Smooth muscle cell (in vitro differentiated cells): Measurements from ENCODE around the gene SGIP1. TPM values are rescaled to one million over a fixed set of nuclear protein-coding genes. Genes with fewer than 3 reads are reported as not detected.

Experiments
- DNase-seq: peaks from one replicate; lab custom pipeline; 2025; ENCODE audit not compliant: unreplicated experiment; lab: John Stamatoyannopoulos, UW
- H2AFZ ChIP-seq: fragments of 200-600 bp; sonication (generic); 2 replicates; pipeline ENCODE4 v1.6.0; 2016; ENCODE audit warnings: antibody characterized with exemption, low read depth, mild to moderate bottlenecking
- H3F3A ChIP-seq: fragments of 200-600 bp; sonication (generic); 2 replicates; pipeline ENCODE4 v1.6.0; 2017; ENCODE audit warnings: antibody characterized with exemption, low read depth
- H3K27ac ChIP-seq: fragments of 200-600 bp; sonication (generic); 2 replicates; pipeline ENCODE4 v1.5.1; 2016; ENCODE audit warnings: low read depth, mild to moderate bottlenecking
- H3K27me3 ChIP-seq: fragments of 200-600 bp; sonication (generic); 2 replicates; pipeline ENCODE4 v1.6.1; 2016; ENCODE audit warnings: low read depth, mild to moderate bottlenecking
- H3K36me3 ChIP-seq: fragments of 200-600 bp; sonication (generic); 2 replicates; pipeline ENCODE4 v1.5.1; 2016; ENCODE audit warnings: low read depth
- H3K4me1 ChIP-seq: fragments of 200-600 bp; sonication (generic); 2 replicates; pipeline ENCODE4 v1.5.1; 2016; ENCODE audit warnings: low read depth
- H3K4me2 ChIP-seq: fragments of 200-600 bp; sonication (generic); 2 replicates; pipeline ENCODE4 v1.6.0; 2016; ENCODE audit warnings: mild to moderate bottlenecking
- H3K4me3 ChIP-seq: fragments of 200-600 bp; sonication (generic); 2 replicates; pipeline ENCODE4 v1.5.1; 2016; ENCODE audit warnings: mild to moderate bottlenecking
- H3K79me2 ChIP-seq: fragments of 200-600 bp; sonication (generic); 2 replicates; pipeline ENCODE4 v1.6.0; 2016; ENCODE audit warnings: low read depth, mild to moderate bottlenecking
- H3K9ac ChIP-seq: fragments of 200-600 bp; sonication (generic); 2 replicates; pipeline ENCODE4 v1.6.0; 2016; ENCODE audit warnings: low read depth
- H3K9me3 ChIP-seq: fragments of 200-600 bp; sonication (generic); replicated peaks from 2 replicates; pipeline ENCODE4 v1.5.1; 2016; ENCODE audit warnings: low read depth
- H4K20me1 ChIP-seq: fragments of 200-600 bp; sonication (generic); 2 replicates; pipeline ENCODE4 v1.6.0; 2016; ENCODE audit warnings: low read depth
- CTCF ChIP-seq: fragments of 200-600 bp; sonication (generic); IDR thresholded peaks from 2 replicates; pipeline ENCODE4 v1.5.1; 2017; ENCODE audit warnings: borderline replicate concordance, mild to moderate bottlenecking, antibody characterized with exemption; ENCODE audit not compliant: insufficient read depth, poor library complexity, severe bottlenecking
- WGBS: methylation state at CpG from one replicate; pipeline ENCODE4 v1.1.7; 2016; ENCODE audit warnings: low lambda C conversion rate; 5-methylcytosine and 5-hydroxymethylcytosine counted together
- polyA plus RNA-seq: library from polyadenylated mRNA; unstranded; fragments of >200 nt; fragmentation: Nextera tagmentation; extraction: Ambion mirVana; gene quantifications from 2 replicates; pipeline ENCODE4 v1.2.1, GENCODE V29; 2016
- total RNA-seq: library from RNA; depleted of rRNA; stranded (reverse); fragments of >200 nt; gene quantifications from 2 replicates; pipeline ENCODE4 v1.2.3, GENCODE V29; 2014

SGIP1 gene
- total and polyA plus RNA-seq, 2 experiments from 2014 or later, result 0.89 to 3.5 TPM

- Histone ChIP-seq H3F3A (no peaks in the 10 kb centered on the region), H3K79me2 (no peaks in the 10 kb centered on the region), H3K4me1 (no peaks in the 10 kb centered on the region), H3K4me3 (no peak overlapping the region), H3K27me3 (no peaks in the 10 kb centered on the region), H3K9ac (no peak overlapping the region), H3K27ac (no peak overlapping the region), H4K20me1 (no peaks in the 10 kb centered on the region), H3K4me2 (no peak overlapping the region), H3K9me3 (no peaks in the 10 kb centered on the region), H2AFZ (no peak overlapping the region), H3K36me3 (no peaks in the 10 kb centered on the region)
- TF ChIP-seq CTCF, result no peak
- 74% methylated on average over 3 of the region's 3 CpGs for WGBS
- DNase-seq, result no peak
Observed at GRCh38 chr1:66540434-66541032, 6.6 kb downstream of the SGIP1 start.

- no peak overlapping the region for H2AFZ ChIP-seq
- H3K27ac ChIP-seq, result no peak overlapping the region
- H3F3A ChIP-seq, result no peaks in the 10 kb centered on the region
- no peaks in the 10 kb centered on the region for H3K27me3 ChIP-seq
- H3K9me3 ChIP-seq, result no peaks in the 10 kb centered on the region
- H3K36me3 ChIP-seq, result no peaks in the 10 kb centered on the region
- no peak for DNase-seq
- WGBS, result 91% methylated on average over 8 of the region's 8 CpGs
- H4K20me1 ChIP-seq, result no peaks in the 10 kb centered on the region
- H3K4me1 ChIP-seq, result no peaks in the 10 kb centered on the region
- H3K4me3 ChIP-seq, result no peak overlapping the region
- H3K9ac ChIP-seq, result no peak overlapping the region
- H3K4me2 ChIP-seq, result no peak overlapping the region
- H3K79me2 ChIP-seq, result no peaks in the 10 kb centered on the region
- TF ChIP-seq CTCF, result no peak
Observed at GRCh38 chr1:66542314-66542713, 8.4 kb downstream of the SGIP1 start.

- Histone ChIP-seq H3K9me3 (no peaks in the 10 kb centered on the region), H3F3A (no peaks in the 10 kb centered on the region), H3K4me1 (no peaks in the 10 kb centered on the region), H3K27ac (peak overlapping the region; percentile 32), H3K9ac (peak overlapping the region; percentile 26), H4K20me1 (no peaks in the 10 kb centered on the region), H3K4me3 (no peak overlapping the region), H3K36me3 (no peaks in the 10 kb centered on the region), H3K79me2 (no peaks in the 10 kb centered on the region), H3K27me3 (no peaks in the 10 kb centered on the region), H3K4me2 (peak overlapping the region; percentile 25), H2AFZ (no peak overlapping the region)
- TF ChIP-seq CTCF, result no peak
- DNase-seq, result no peak
- WGBS, result 53% methylated on average over 8 of the region's 8 CpGs
Observed at GRCh38 chr1:66542811-66543767, 9.1 kb downstream of the SGIP1 start.
